GM19468 (cell line): Measurements from ENCODE around the gene ATF1.
"Not testable (repeated sequence)": the region's sequence is repeated elsewhere in the genome, so short reads cannot be mapped to it uniquely, and the experiment has no call there.

Source experiments
- ATAC-seq: cut with Tn5 transposase; IDR thresholded peaks from one replicate; pipeline ENCODE4 v1.9.1; 2021; ENCODE audit warnings: mild to moderate bottlenecking, moderate library complexity, moderate number of reproducible peaks; ENCODE audit not compliant: unreplicated experiment; ENCODE audit errors: extremely low read depth

Gene ATF1

DNA sequence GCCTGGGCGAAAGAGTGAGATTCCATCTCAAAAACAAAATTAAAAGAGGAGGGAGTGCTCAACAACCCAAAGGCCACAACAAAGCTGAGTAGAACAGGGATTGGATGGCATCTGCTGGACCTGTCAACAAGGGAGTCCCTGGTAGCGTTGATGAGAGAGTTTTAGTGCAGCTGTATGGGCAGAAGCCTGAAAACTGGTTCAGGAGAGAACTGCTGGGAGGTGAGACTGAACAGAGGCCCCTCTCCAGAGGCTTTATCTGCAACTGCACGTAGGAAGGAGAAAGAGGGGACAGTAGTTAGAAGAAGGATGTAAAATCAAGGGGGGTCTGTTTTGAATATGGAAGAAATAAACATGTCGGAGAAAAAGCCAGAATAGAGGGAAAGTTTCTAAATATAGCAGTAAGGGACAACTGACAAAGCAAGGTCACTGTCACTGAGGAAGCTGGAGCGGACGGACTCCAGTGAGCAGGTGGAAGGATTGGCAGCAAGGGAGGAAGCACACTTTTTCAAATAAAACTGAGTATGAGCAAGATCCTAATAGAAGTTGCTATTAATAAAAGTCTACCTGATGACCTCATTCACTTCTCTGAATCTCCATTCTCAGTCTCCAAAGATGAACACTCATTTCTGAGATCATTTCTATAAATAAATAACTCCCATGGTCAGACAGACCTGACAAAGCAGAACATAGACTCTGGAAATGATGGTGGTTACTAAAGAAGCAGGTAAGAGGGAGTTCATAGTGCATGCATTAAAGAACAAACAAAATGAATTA, 11.8 kb upstream of the ATF1 start:
- ATAC-seq = no peak

DNA sequence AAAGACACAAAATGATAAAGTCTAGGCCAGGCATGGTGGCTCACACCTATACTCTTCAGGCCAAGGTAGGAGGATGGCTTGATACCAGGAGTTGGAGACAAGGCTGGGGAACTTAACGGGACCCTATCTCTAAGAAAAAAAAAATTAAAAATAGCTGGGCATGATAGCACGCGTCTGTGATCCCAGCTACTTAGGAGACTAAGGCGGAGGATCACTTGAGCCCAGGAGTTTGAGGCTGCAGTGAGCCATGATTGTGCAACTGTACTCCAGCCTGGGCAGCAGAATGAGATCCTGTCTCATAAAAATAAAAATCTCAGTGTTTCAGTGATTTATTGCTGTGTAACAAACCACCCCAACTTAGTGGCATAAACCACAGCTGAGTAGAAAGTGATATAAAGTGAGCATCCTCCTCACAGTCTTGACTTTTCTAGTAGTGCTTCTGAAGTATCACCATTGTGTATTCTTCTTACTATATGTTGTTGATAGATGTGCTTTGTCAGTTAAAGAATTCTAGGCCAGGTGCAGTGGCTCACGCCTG, 10.6 kb upstream of the ATF1 start:
- ATAC-seq = no peak

DNA sequence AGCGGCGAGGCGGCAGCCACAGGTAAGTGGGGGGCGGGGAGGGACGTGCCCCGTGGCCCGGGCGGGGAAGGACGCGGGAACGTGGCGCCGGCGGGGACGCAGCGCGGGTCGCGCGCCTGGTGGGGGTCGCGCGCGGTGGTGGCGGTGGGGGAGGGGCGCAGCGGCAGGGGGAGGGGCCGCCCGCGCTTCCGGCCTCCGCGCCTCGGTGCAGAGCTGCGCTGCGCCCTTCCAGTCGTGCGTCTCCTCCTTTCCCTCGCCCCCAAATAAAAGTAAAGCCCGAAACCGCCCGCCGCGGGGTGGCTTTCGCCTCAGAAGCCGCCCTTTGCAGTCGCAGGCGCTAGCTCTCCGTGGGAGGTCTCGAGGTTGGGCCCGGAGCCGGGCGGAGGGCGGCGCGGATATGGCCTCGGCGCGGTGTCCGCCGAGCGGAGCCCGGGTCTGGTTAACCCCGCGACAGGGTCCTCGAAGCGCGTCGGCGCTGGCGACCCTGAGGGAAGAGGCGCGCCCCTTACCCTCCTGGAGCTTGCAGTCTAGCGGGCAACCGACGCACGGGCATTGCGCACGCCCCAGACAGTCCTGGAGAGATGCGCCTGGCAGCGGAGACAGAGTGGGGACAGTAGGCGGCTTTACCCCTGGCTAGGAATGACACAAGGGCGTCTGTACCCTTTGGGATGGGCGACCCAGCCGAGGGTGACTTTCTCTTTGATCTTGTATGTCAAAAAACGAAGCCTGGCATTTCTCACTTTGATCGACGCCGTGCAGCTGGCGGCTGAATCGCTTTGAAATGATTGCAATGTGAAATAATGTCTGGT, 589 bp downstream of the ATF1 start:
- ATAC-seq = peak; percentile 9

DNA sequence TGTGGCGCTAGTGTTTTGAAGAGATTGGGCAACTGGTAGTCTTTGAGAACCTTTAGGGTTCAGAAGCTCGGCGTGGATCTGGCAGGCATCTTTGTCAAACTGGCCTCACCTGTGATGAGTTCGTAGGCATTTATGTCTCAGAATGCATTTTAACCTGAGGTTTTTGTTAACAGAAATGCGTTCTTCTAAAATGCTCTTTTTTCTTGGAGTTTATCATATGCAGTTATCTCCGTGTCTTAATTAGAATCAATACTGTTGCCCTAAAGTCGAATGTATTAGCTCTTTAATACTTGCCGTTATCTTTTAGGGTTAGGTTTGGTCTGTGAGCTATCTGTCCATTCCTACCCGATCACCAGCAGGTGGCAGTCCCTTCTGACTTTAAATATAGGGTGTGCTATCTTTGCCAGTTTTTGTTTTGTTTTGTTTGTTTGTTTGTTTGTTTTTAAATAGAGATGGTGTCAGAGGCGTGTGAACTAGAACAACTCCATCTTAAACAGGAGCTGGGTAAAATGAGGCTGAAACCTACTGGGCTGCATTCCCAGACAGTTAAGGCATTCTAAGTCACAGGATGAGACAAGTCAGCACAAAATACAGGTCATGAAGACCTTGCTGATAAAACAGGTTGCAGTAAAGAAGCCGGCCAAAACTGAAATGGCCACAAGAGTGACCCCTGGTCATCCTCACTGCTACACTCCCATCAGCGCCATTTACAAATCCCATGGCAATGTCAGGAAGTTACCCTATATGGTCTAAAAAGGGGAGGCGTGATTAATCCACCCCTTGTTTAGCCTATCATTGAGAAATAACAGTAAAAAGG, 1.4 kb downstream of the ATF1 start:
- ATAC-seq = no peak

DNA sequence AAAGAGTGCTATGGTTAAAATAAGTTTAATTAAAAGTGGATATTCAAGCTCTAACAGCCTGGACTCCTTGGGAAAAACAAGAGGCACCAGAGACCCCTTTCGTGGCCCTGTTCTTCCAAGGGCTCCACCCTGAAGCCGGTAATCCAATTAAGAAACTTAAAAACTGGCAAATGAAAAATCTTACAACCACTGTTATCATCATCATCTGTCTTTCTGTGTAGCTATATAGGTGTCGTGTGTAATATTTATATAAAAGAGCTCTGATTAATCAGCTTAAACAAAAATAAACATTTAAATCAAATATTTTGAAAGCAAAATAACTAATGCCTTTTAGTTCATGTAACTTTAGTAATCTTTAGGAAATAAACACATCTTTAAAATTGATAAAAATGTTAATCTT, 4.5 kb downstream of the ATF1 start:
- ATAC-seq = no peak

DNA sequence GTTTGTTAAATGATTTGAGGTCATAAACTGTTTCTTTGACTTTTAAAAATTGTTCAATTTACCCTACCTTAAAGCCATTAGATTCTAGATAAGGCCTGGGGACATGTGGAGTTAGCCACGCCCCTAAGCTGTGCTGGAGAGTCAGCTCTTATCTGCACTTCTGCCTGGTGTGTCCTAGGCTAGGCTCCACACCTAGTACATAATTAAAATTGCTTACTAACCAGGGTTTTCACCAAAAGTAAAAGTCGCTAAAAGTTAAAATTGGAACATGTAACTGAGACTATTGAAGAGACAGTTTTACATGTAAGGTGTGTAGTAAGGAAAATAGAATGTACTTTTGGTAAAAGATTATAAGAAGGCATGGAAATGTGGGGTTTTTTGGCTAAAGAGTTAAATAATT, 4.9 kb downstream of the ATF1 start:
- not testable (repeated sequence) for ATAC-seq

DNA sequence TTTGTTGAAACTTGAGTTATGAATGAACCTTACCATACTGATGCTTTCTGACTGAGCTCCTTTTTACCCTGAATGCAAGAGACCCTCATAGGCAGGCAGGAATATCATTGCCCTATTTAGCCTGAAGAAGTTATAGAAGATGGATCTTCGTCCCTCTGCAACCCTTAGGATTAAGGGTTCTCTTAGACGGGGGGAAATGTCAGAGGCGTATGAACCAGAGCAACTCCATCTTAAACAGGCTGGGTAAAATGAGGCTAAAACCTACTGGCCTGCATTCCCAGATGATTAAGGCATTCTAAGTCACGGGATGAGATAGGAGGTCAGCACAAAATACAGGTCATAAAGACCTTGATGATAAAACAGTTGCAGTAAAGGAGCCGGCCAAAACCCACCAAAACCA, 7.5 kb downstream of the ATF1 start:
- ATAC-seq = no peak

DNA sequence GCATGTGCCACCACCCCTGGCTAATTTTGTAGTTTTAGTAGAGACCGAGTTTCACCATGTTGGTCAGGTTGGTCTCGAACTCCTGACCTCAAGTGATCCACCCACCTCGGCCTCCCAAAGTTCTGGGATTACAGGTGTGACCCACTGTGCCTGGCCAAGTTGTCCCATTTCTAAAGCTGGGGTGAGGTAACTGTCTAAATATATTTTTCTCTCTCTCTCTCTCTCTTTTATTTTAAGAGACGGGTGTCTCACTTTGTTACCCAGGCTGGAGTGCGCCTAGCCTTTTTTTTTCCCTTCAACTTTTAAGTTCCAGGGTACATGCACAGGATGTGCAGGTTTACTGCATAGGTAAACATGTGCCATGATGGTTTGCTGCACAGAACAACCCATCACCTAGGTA, 8.6 kb downstream of the ATF1 start:
- ATAC-seq = no peak

DNA sequence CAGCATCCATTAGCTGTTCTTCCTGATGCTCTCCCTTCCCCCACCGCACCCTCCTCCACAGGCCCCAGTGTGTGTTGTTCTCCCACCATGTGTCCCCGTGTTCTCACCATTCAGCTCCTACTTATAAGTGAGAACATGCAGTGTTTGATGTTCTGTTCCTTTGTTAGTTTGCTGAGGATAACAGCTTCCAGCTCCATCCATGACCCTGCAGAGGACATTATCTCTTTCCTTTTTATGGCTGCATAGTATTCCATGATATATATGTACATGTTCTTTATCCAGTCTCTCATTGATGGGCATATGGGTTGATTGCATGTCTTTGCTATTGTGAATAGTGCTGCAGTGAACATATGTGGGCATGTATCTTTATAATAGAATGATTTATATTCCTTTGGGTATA, 9.0 kb downstream of the ATF1 start:
- ATAC-seq = no peak

DNA sequence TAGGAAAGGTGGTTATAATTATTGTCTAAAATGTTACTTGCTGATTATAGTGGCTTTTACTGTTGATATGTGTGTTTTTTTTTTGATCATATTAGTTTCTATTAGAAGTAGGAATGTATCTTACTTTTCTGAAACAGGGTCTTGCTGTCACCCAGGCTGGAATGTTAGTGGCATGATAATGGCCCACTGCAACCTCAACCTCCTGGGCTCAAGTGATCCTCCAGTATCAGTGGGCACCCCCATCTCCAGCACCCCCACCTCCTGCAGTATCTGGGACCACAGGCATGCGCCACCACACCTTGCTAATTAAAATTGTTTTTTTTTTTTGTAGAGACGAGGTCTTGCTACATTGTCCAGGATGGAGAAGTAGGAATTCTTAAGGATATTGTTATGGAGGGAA, 11.3 kb downstream of the ATF1 start:
- no peak for ATAC-seq

DNA sequence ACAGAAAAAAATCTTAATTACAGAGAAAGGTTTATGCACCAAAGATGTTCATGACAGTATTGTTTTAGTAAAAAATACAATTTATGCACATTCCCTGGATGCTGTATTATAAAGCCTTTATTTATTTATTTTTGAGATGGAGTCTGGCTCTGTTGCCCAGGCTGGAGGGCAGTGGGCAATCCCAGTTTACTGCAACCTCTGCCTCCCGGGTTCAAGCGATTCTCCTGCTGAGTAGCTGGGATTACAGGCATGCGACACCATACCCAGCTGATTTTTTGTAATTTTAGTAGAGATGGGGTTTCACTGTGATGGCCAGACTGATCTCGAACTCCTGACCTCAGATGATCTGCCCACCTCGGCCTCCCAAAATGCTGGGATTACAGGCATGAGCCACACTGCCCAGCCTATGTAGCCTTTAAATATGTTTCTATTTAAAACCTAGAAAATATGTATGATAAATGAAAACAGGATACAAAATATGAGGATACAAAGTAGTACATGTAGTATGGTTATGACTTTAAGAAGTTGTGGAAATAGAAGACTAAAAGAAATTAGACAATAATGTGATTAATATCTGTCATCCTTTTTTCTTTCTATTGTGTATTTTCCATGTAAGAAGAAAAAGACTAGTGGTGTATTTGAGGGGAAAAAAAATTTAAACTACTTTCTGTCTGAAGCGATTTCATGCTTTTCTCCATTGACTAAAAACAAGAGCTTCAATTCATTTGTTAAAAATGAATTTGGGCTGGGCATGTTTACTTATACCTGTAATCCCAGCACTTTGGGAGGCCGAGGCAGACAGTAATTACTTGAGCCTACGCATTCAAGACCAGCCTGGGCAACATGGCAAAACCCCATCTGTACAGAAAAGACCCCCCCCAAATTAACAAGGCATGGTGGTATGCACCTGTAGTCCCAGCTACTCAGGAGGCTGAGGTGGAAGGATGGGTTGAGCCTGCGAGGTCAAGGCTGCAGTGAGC, 13.1 kb downstream of the ATF1 start:
- ATAC-seq = no peak

DNA sequence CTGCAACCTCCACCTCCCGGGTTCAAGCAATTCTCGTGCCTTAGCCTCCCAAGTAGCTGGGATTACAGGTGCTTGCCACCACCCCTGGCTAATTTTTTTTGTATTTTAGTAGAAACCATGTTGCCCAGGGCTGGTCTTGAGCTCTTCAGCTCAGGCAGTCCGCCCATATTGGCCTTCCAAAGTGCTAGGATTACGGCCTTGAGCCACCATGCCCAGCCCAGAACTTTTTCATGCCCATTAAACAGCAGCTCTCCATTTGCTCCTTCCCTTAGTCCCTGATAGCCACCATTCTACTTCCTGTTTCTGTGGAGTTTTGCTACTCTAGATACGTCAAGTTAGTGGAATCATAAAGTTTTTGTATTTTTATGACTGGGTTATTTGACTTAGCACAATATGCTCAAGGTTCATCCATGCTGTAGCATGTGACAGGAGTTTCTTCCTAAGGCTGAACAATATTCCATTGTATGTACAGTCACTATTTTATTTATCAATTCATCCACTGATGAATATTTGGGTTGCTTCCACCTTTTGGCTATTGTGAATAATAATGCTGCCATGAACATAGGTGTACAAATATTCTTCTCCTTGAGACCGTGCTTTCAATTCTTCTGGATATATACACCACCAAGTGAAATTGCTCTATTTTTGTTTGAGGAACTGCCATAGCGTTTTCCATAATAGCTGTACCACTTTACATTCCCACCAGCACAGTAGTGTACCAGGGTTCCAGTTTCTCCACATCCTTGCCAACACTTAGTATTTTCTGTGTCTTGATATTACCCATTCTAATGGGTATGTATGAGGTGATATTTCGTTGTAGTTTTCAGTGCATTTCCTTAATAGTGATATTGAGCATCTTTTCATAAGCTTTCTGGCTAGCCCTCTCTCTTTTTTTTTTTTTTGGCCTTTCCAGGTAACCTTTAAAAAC, 15.0 kb downstream of the ATF1 start:
- ATAC-seq = no peak

DNA sequence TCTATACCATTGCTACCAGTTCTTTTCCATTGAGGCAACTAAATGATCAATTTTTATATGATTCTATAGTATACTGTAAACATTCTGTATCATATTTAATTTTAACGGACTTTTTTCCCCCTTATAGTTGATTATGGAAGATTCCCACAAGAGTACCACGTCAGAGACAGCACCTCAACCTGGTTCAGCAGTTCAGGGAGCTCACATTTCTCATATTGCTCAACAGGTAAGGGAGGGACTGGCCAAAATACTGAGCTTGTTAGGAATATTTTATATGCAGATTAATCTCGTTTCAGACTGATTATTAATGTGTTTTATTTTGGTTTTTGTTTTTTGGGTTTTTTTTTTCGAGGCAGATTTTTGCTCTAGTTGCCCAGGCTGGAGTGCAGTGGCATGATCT, 16.1 kb downstream of the ATF1 start:
- ATAC-seq = no peak

DNA sequence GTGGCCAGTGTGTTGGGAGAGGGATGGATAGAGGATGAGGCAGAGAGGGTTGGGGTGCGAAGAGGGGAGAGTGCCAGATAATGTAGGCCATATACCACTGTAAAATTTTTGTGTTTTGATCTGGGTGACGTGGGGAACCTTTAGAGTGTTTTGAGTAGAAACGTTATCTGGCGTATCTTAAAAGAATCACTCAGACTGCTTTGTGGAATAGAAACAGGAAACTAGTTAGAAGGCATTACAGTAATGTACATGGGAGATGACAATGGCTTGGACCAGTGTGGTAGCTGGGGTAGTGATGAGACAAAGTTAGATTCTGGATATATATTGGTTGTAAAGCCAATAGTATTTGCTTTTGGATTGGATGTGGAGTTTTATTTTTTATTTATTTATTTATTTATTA, 20.6 kb downstream of the ATF1 start:
- ATAC-seq = no peak

DNA sequence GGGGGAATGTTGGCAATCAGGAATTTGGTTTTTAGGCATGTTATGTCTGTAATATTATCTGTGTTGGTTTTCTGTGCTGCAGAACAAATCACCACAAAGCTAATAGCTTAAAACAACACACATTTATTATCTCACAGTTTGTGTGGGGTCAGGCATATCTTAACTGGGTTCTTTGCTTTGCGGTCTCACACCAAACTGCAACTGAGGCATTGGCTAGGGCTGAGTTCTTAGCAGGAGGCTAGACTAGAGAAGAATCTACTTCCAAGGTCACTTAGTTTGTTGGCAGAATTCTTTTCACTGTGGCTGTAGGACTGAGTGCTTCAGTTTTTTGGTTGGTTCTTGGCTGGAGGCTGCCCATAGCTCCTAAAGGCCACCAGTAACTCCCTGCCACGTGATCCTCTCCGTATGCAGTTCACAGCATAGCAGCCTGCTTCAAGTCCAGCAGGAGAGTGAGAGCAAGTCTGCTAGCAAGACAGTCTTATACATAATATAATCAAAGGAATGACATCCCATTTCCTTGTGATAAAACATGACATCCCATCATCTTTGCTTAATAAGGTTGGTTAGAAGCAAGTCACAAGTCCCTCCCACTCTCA, 21.6 kb downstream of the ATF1 start:
- ATAC-seq = no peak

DNA sequence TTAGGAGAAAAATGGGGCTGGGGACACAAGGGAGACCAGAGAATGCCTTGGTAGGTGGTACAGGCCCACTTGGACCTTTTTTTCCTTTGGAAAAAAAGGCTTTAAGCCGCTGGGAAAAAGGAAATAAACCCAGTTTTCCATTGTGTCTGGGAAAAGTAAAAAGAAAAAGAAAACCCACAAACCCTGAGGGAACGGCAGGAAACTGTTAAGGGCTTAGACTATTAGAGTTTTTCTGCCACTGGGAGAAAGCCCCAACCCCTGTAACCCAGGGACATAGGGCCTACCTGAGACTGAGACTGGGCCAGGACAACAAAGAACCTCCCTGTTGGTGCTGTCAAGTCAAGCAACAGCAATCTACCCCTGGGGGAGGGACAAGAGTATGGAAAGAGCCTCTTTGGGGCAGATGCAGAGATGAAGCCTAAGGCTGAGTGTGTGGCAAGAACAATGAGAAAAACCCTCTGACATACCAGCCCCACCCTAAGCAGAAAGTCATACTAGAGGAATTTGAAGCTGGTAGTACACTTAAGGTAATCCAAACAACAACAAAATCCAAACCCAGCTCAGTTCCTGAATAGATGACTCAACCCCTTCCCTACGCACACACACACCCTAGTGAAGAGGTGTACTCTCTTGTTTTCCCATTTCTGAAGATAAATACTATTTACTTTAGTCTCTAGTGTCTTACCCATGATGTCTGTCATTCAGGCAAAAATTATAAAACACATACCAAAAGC, 22.8 kb downstream of the ATF1 start:
- no peak for ATAC-seq

DNA sequence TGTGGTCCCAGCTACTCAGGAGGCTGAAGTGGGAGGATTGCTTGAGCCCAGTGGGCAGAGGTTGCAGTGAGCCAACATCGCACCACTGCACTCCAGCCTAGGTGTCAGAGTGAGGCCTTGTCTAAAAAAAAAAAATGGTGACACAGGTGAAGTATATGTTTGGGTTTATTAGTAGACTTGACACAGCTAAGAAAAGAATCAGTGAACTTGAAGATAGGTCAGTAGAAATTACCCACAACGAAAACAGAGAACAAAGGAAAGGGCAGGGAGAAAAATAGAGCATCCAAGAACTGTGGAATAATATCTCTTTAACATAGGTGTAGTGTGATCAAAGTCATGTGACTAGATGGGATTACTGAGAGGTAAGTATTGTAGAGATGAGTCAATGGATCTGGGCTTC, 23.7 kb downstream of the ATF1 start:
- ATAC-seq = no peak
